ENCODE measurements around the gene SDK1. TPM values are rescaled to one million over a fixed set of nuclear protein-coding genes. Genes with fewer than 3 reads are reported as not detected.

The SDK1 gene
- total RNA-seq, 1 donor from 2014 or later, result 5.4 TPM

GRCh38 chr7:4204513-4205165, 903.6 kb downstream of the SDK1 start:
- H3K27ac Mint-ChIP-seq (ENCODE audit: unreplicated experiment), result no peak overlapping the region
- H3K4me1 Mint-ChIP-seq (ENCODE audit: unreplicated experiment), result no peaks in the 10 kb centered on the region
- no peaks in the 10 kb centered on the region for H3K9me3 Mint-ChIP-seq (ENCODE audit: unreplicated experiment)
- H3K36me3 Mint-ChIP-seq (ENCODE audit: unreplicated experiment), result no peaks in the 10 kb centered on the region
- H3K27me3 Mint-ChIP-seq (ENCODE audit: unreplicated experiment), result no peaks in the 10 kb centered on the region
- no peak overlapping the region for H3K4me3 Mint-ChIP-seq (ENCODE audit: unreplicated experiment)
- DNase-seq (ENCODE audit: extremely low spot score, unreplicated experiment), result no peak
- no peak for TF ChIP-seq CTCF (IDR thresholded peaks at IDR 0.05)

- no peaks in the 10 kb centered on the region for H3K4me1 Mint-ChIP-seq (ENCODE audit: unreplicated experiment)
- no peaks in the 10 kb centered on the region for H3K27me3 Mint-ChIP-seq (ENCODE audit: unreplicated experiment)
- no peak for TF ChIP-seq CTCF (IDR thresholded peaks at IDR 0.05)
- no peaks in the 10 kb centered on the region for H3K9me3 Mint-ChIP-seq (ENCODE audit: unreplicated experiment)
- no peak overlapping the region for H3K4me3 Mint-ChIP-seq (ENCODE audit: unreplicated experiment)
- H3K36me3 Mint-ChIP-seq (ENCODE audit: unreplicated experiment), result no peaks in the 10 kb centered on the region
- no peak for DNase-seq (ENCODE audit: extremely low spot score, unreplicated experiment)
- H3K27ac Mint-ChIP-seq (ENCODE audit: unreplicated experiment), result no peak overlapping the region
Observed at GRCh38 chr7:4205828-4206227, 904.8 kb downstream of the SDK1 start.

- Mint-ChIP-seq H3K27ac (ENCODE audit: unreplicated experiment) (no peak overlapping the region), H3K9me3 (ENCODE audit: unreplicated experiment) (no peaks in the 10 kb centered on the region), H3K4me1 (ENCODE audit: unreplicated experiment) (no peaks in the 10 kb centered on the region), H3K36me3 (ENCODE audit: unreplicated experiment) (no peaks in the 10 kb centered on the region), H3K4me3 (ENCODE audit: unreplicated experiment) (no peak overlapping the region), H3K27me3 (ENCODE audit: unreplicated experiment) (no peaks in the 10 kb centered on the region)
- TF ChIP-seq CTCF (IDR thresholded peaks at IDR 0.05), result no peak
- DNase-seq (ENCODE audit: extremely low spot score, unreplicated experiment), result no peak
Observed at GRCh38 chr7:4207011-4207410, 906.0 kb downstream of the SDK1 start.

- Mint-ChIP-seq H3K9me3 (ENCODE audit: unreplicated experiment) (no peaks in the 10 kb centered on the region), H3K4me1 (ENCODE audit: unreplicated experiment) (no peaks in the 10 kb centered on the region), H3K4me3 (ENCODE audit: unreplicated experiment) (no peak overlapping the region), H3K36me3 (ENCODE audit: unreplicated experiment) (no peaks in the 10 kb centered on the region), H3K27me3 (ENCODE audit: unreplicated experiment) (no peaks in the 10 kb centered on the region), H3K27ac (ENCODE audit: unreplicated experiment) (no peak overlapping the region)
- DNase-seq (ENCODE audit: extremely low spot score, unreplicated experiment), result no peak
- TF ChIP-seq CTCF (IDR thresholded peaks at IDR 0.05), result no peak
Observed at GRCh38 chr7:4208086-4208485, 907.0 kb downstream of the SDK1 start.

GRCh38 chr7:4208586-4208985, 907.5 kb downstream of the SDK1 start:
- no peak for TF ChIP-seq CTCF (IDR thresholded peaks at IDR 0.05)
- DNase-seq (ENCODE audit: extremely low spot score, unreplicated experiment), result no peak
- H3K36me3 Mint-ChIP-seq (ENCODE audit: unreplicated experiment), result peaks cover under 1% of the 10 kb centered on the region
- H3K27me3 Mint-ChIP-seq (ENCODE audit: unreplicated experiment), result no peaks in the 10 kb centered on the region
- no peaks in the 10 kb centered on the region for H3K4me1 Mint-ChIP-seq (ENCODE audit: unreplicated experiment)
- no peak overlapping the region for H3K27ac Mint-ChIP-seq (ENCODE audit: unreplicated experiment)
- H3K9me3 Mint-ChIP-seq (ENCODE audit: unreplicated experiment), result no peaks in the 10 kb centered on the region
- H3K4me3 Mint-ChIP-seq (ENCODE audit: unreplicated experiment), result no peak overlapping the region

Data from osteocyte (in vitro differentiated cells).